HG03066 (cell line): ENCODE measurements around the gene GALNS.

Source experiments
- ATAC-seq: cut with Tn5 transposase; IDR thresholded peaks from one replicate; pipeline ENCODE4 v1.9.1; 2021; ENCODE audit warnings: low read depth; ENCODE audit not compliant: unreplicated experiment

GALNS gene

GRCh38 chr16:88807626-88808453, 48.9 kb downstream of the GALNS start:
- ATAC-seq, result no peak

DNA sequence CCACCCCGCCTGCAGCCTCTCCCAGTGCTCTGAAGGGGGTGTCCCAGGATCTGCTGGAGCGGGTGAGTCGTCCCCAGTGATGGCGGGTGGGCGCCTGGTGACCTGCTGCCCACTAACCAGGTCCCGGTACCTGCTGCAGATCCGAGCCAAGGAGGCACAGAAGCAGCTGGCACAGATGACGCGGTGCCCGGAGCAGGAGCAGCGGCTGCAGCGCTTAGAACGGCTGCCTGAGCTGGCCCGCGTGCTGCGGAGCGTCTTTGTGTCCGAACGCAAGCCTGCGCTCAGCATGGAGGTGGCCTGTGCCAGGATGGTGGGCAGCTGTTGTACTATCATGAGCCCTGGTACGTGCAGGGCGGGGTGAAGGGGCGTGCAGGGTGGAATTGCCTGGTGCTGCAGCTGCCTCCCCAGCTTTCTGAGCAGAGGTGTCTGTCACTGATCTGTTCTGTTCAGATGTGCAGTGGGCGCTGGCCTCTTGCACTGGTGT, 49.6 kb downstream of the GALNS start:
- no peak for ATAC-seq

DNA sequence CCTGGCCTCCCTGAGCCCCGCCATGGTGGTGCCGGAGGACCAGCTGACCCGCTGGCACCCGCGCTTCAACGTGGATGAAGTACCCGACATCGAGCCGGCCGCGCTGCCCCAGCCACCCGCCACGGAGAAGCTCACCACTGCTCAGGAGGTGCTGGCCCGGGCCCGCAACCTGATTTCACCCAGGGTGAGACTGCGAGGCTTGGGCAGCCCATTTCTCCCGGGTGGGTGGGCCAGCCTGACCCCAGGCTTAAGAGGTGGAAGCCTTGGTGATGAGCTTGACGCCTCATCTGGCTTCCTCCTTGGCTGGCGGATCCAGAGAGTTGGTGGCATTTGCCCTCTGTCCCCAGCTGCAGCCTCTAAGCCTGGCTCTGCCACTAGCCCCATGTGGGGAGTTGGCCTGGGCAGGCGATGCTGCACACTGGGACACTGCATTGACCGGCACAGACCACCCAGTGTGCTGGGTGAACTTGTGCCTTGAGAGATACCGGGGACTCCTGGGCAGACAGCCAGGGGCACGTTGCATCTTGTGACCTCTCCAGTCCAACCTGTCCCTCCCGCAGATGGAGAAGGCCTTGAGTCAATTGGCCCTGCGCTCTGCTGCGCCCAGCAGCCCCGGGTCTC, 50.1 kb downstream of the GALNS start:
- no peak for ATAC-seq

DNA sequence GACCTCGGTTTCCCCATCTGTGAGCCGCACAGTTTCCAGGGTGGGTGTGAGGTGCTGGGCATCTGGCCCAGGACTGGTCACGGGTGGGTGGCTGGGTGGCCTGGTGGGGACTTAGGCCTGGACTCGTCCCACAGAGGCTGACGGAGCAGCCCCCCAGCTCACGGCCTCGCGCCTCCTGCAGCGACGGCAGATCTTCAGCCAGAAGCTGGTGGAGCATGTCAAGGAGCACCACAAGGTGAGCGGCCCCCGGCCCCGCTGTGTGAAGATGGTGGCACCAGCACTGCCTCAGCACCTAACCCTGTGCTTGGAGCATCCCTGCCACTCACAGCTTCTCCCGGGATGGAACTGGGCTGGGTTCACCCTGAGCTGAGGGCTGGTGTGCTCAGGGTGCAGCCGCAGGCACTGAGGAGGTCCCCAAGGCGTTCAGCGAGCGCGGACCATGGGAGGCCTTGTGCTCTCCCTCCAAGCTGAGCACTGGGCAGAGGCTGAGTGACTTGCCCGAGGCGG, 50.8 kb downstream of the GALNS start:
- no peak for ATAC-seq

- no peak for ATAC-seq
Observed at GRCh38 chr16:88805340-88805715, 51.4 kb downstream of the GALNS start.

GRCh38 chr16:88804552-88805339, 52.0 kb downstream of the GALNS start:
- no peak for ATAC-seq

DNA sequence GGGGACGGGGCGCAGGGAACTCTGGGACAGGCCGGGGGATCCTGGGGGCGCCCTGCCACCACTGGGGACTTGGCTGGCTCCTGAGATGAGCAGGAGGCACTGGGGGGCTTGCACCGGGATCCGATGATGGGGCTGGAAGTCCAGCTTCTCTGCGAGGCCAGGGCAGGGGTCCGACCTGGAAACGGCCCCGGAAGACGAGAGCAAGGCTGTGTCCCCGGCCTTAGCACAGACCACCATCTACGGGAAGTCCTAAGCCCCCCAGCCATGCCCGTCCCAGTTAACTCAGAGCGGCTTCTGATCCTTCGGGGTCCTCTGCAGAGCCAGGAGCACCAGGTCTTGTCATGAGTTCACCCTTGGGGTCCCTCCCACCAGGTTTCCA, 52.6 kb downstream of the GALNS start:
- no peak for ATAC-seq

- peak; percentile 48 for ATAC-seq
Observed at GRCh38 chr16:88803264-88803987, 53.3 kb downstream of the GALNS start, which contains the start of gene CDT1. CDT1 (plus strand) TSS chr16:88803789; CDS start chr16:88803832, 43 bp downstream.

DNA sequence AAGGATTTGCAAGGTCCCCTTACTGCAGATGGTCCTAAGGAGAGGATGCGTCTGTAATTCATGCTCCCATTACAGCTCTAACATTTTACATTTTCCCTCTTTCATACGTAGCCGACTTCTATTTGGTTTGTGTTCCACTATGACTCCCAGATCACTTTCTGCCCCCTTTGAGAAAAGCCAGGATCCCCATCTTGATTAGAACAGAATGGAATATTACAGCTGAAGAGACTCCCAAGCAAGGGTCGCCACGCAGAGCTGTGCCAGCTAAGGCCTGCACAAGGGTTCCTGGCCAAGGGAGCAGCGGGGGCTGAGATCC, 56.5 kb downstream of the GALNS start:
- ATAC-seq, result no peak

DNA sequence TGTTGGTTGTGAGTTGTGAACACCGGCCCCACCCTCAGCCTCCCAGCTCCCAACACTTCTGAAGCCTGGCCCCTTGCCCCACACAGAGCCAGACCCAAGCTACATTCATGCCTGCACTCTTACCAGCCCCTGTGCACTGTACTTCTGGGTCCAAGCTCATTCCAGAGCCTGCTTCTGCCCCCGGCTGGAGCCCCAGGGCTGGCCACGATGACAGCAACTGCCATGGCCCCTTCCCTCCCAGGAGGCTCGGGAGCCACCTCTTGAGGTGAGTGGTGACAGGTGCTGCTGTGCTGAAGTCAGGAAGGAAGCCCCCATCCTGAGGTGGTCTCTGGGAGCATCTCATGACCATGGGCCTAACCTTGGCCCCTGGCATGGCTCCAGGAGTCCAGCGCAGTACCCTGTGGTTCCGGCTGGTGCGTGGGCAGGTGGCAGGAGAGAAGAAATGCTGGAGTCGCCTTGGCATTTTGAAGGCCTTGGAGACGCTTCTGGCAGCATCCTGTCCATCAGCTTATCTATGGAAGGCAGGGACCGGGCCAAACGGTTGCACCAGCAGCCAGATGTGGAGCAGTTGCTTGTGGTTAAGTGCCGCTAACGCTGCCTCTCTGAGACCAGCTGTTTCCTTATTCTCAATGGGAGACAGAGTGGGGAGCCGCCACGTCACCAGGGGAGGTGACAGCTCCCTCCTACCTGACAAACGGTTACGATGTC, 57.0 kb downstream of the GALNS start:
- no peak for ATAC-seq

DNA sequence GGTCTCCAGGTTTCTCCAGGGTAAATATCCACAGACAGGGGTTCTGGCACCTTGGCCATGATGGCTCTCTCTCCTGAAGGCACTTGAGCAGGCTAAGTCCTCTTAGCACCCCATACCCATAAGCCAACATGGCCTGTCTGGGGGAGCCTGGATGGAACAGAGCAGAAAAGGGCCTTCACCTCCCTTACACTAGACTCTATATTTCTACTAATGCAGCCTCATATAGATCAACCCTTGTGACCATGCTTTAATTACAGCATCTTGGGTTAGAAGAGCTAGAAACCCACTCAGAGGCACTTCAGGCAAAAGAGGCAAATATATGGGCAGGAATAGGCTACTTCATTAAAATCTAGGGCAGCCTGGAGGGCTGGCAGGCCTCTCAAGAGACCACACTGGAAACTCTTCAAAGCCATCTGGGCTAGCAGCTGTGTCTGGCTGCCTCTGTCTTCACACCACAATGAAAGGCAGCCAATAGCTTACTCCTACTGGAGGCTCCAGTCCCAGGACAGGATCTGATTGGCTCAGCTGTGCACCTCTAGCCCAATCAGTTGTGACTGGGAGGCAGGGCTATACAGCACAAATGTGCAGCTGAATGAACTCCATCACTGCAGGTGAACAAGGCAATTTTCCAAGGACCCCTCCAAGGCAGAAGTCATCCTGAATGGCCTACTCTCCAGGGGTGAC, 57.8 kb downstream of the GALNS start:
- no peak for ATAC-seq

DNA sequence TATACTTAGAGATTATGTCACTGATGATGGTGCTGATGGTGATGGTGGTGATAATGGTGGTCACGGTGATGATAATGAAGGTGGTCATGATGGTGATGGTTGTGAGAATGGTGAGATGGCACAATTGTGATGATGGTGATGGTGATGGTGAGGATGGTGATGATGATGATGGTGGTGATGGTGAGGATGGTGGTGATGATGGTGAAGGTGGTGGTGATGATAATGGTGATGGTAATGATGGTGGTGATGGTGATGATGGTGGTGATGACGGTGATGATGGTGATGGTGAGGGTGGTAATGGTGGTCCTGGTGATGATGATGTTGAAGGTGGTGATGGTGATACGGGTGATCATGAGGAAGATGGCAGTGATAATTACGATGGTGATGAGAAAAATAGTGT, 58.7 kb downstream of the GALNS start:
- ATAC-seq, result no peak

GRCh38 chr16:88796278-88796677, 60.5 kb downstream of the GALNS start:
- ATAC-seq, result no peak

DNA sequence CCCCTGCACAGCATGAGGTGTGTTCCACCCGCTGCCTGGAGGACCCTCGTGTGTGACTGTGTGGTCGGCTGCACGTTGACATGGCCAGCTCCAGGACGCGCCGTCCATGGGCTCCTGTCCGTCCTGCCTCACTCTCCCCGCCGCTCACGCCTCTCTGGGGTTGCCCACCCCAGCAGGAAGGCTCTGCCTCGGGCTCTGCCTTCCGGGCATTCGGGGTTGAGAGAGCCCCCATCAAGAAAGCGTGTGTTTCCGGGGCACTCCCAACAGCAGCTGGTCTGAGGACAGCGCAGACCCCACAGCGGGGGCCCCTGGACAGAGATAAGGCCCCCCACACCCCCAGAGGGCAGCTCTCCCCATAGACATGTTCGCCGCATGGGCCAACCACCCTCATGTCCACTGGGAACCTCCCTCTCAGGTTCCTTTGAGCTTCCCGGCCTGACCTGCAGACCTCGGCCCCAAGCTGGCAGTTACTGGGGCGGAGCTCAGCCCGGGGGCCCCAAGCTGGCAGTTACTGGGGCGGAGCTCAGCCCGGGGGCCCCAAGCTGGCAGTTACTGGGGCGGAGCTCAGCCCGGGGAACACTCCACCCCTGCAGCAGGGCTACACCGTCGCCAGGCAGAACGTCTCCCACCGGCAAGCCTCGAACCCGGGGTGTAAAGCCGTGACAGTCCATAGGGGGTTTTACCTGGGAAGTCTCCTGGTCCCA, 63.3 kb downstream of the GALNS start:
- ATAC-seq, result no peak

DNA sequence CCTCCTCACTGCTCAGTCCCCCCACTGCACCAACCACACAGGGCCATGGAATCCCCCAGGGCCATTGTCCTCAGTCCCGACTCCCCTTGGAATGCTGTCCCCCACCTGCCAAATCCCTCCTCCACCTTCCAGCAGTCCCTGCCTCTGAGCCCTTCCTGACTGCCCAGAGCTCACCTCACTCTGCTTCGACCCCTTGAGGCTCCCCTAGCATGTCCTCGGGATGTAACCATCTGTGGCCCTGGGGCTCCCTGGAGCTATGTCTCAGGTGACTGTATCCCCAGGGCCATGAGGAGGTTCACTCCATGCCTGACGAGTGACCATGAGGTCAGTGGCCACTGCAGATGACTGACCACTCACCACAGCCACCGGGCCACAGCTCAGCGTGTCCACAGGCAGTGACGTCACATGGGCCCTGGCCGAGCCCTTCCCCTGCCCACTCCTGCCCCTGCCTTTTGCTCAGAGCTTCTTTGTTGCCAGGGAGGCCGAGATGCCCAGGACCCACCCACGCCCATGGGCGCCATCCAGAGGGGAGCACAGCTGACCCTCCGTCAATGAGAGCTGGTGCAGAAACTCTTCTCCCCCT, 64.0 kb downstream of the GALNS start:
- no peak for ATAC-seq

- no peak for ATAC-seq
Observed at GRCh38 chr16:88792078-88792550, 64.6 kb downstream of the GALNS start.

GRCh38 chr16:88790312-88791211, 66.2 kb downstream of the GALNS start:
- ATAC-seq, result no peak
